Measurements from ENCODE around the gene KBTBD12. TPM values are rescaled to one million over a fixed set of nuclear protein-coding genes. Genes with fewer than 3 reads are reported as not detected.

The KBTBD12 gene
- total and polyA plus RNA-seq, 4 donors, result 0.02 to 0.89 (median 0.08) TPM; not detected in 1

- no peak for TF ChIP-seq RXRA (IDR thresholded peaks at IDR 0.05)
- TF ChIP-seq, protein P1, sequence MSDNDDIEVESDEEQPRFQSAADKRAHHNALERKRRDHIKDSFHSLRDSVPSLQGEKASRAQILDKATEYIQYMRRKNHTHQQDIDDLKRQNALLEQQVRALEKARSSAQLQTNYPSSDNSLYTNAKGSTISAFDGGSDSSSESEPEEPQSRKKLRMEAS (IDR thresholded peaks at IDR 0.05), result no peak
- TF ChIP-seq FOXA2 (IDR thresholded peaks at IDR 0.05), result no peak
- no peak for TF ChIP-seq HNF4G (IDR thresholded peaks at IDR 0.05)
- TF ChIP-seq, protein P2, sequence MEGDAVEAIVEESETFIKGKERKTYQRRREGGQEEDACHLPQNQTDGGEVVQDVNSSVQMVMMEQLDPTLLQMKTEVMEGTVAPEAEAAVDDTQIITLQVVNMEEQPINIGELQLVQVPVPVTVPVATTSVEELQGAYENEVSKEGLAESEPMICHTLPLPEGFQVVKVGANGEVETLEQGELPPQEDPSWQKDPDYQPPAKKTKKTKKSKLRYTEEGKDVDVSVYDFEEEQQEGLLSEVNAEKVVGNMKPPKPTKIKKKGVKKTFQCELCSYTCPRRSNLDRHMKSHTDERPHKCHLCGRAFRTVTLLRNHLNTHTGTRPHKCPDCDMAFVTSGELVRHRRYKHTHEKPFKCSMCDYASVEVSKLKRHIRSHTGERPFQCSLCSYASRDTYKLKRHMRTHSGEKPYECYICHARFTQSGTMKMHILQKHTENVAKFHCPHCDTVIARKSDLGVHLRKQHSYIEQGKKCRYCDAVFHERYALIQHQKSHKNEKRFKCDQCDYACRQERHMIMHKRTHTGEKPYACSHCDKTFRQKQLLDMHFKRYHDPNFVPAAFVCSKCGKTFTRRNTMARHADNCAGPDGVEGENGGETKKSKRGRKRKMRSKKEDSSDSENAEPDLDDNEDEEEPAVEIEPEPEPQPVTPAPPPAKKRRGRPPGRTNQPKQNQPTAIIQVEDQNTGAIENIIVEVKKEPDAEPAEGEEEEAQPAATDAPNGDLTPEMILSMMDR (IDR thresholded peaks at IDR 0.05; ENCODE audit: low read depth, low read length, missing input control), result no peak
- no peak for TF ChIP-seq JUND (IDR thresholded peaks at IDR 0.05)
- no peak for TF ChIP-seq FOXA1 (IDR thresholded peaks at IDR 0.05)
Observed at GRCh38 chr3:127949446-127950055, 34.5 kb downstream of the KBTBD12 start (continued).

DNA sequence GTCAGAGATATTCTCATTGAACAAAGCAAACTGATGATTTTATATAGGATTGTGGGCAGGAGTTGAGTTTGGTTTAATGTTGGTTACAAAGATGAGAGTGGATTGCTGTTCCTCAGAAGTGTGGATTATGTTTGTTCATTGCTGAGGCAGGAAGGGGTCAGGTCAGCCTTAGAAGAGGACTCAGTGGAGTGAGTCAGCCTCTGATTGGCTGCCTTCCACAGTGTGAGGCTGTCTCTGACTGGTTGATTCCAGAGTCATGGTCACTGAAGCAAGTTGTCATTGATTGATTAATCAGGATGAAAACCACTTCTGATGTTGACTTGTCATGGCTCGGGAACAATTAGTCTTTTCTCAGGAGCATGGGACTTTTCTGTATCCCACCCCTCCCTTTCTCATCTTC is 36.2 kb downstream of the KBTBD12 start:
- no peak for DNase-seq (ENCODE audit: low spot score)
- WGBS, result 86% methylated on average over 1 of the region's 1 CpG
- Histone ChIP-seq H3K4me1 (ENCODE audit: control insufficient read depth in 4 of 4, insufficient read depth in 4 of 4, low read length in 3 of 4) (no peaks in the 10 kb centered on the region), H3K4me3 (ENCODE audit: low read depth in 1 of 3, low read length in 3 of 3) (no peak overlapping the region), H3K27me3 (ENCODE audit: control insufficient read depth in 4 of 4, insufficient read depth in 4 of 4, low read length in 3 of 4) (no peaks in the 10 kb centered on the region), H3K36me3 (ENCODE audit: control insufficient read depth in 4 of 4, insufficient read depth in 3 of 4, low read depth in 1 of 4, low read length in 3 of 4) (no peaks in the 10 kb centered on the region), H3K9me3 (ENCODE audit: control insufficient read depth in 4 of 4, low read length in 3 of 4) (no peaks in the 10 kb centered on the region), H3K9ac (ENCODE audit: low read depth in 1 of 2, low read length in 2 of 2) (no peak overlapping the region), H3K27ac (ENCODE audit: low read depth in 1 of 2, low read length in 2 of 2) (no peak overlapping the region)
- TF ChIP-seq HNF4A (conservative IDR thresholded peaks at IDR 0.05) (no peak), JUND (IDR thresholded peaks at IDR 0.05) (no peak), HNF4G (IDR thresholded peaks at IDR 0.05) (no peak), RXRA (IDR thresholded peaks at IDR 0.05) (no peak), EGR1 (IDR thresholded peaks at IDR 0.05; ENCODE audit: low read depth in 2 of 2) (no peak), FOXA1 (IDR thresholded peaks at IDR 0.05) (no peak), NR2F2 (IDR thresholded peaks at IDR 0.05) (no peak), YY1 (IDR thresholded peaks at IDR 0.05) (no peak), ZBTB33 (IDR thresholded peaks at IDR 0.05) (no peak), GABPA (IDR thresholded peaks at IDR 0.05 in 1 of 2, conservative IDR thresholded peaks at IDR 0.05 in 1 of 2) (no peak)
- TF ChIP-seq, protein P1 (IDR thresholded peaks at IDR 0.05), result no peak
- TF ChIP-seq, protein P2 (IDR thresholded peaks at IDR 0.05; ENCODE audit: low read depth, low read length, missing input control), result no peak

All from liver (tissue), 9 donors.